HEK293T (cell line): ENCODE measurements around the gene BTBD9.

Experiments
- CTCF ChIA-PET: fragments of 350-600 bp; formaldehyde crosslinking; extraction: SDS; loops from one replicate; lab custom pipeline; 2021; ENCODE audit warnings: antibody characterized with exemption, inconsistent platforms; lab: Yijun Ruan, JAX
- POLR2A ChIA-PET: fragments of 350-600 bp; formaldehyde crosslinking; extraction: SDS; loops from one replicate; lab custom pipeline; 2020; ENCODE audit warnings: antibody characterized with exemption, inconsistent platforms; lab: Yijun Ruan, JAX
- DNase-seq: peaks from one replicate; pipeline ENCODE4 v3.0.0; 2012; ENCODE audit warnings: mixed read lengths; ENCODE audit errors: extremely low spot score
- ARNT ChIP-seq: fragments of 450-650 bp; IDR thresholded peaks from 2 replicates; pipeline ENCODE4 v1.6.1; 2017; ENCODE audit warnings: mild to moderate bottlenecking
- BHLHE40 ChIP-seq: fragments of 450-650 bp; IDR thresholded peaks from 2 replicates; pipeline ENCODE4 v1.6.1; 2016; ENCODE audit warnings: mild to moderate bottlenecking, moderate library complexity, borderline replicate concordance
- CTBP1 ChIP-seq: fragments of 450-650 bp; IDR thresholded peaks from 2 replicates; pipeline ENCODE4 v1.6.1; 2016; ENCODE audit warnings: borderline replicate concordance
- ELF4 ChIP-seq: fragments of 450-650 bp; IDR thresholded peaks from 2 replicates; pipeline ENCODE4 v1.6.1; 2017; ENCODE audit warnings: antibody characterized with exemption
- FOXA1 ChIP-seq: fragments of 450-650 bp; IDR thresholded peaks from 2 replicates; pipeline ENCODE4 v1.6.1; 2016; ENCODE audit warnings: mild to moderate bottlenecking
- FOXK2 ChIP-seq: fragments of 450-650 bp; IDR thresholded peaks from 2 replicates; pipeline ENCODE4 v1.6.1; 2016; ENCODE audit warnings: mild to moderate bottlenecking
- FOXM1 ChIP-seq: fragments of 450-650 bp; IDR thresholded peaks from 2 replicates; pipeline ENCODE4 v1.6.1; 2017; ENCODE audit warnings: mild to moderate bottlenecking, borderline replicate concordance
- HDGF ChIP-seq: fragments of 450-650 bp; IDR thresholded peaks from 2 replicates; pipeline ENCODE4 v1.6.1; 2017; ENCODE audit warnings: antibody characterized with exemption, borderline replicate concordance
- L3MBTL2 ChIP-seq: fragments of 450-650 bp; conservative IDR thresholded peaks from 2 replicates; pipeline ENCODE4 v1.6.1; 2016; ENCODE audit warnings: mild to moderate bottlenecking
- LEF1 ChIP-seq: fragments of 450-650 bp; IDR thresholded peaks from 2 replicates; pipeline ENCODE4 v1.6.1; 2017; ENCODE audit warnings: mild to moderate bottlenecking, borderline replicate concordance
- NFRKB ChIP-seq: fragments of 450-650 bp; IDR thresholded peaks from 2 replicates; pipeline ENCODE4 v1.6.1; 2016; ENCODE audit warnings: mild to moderate bottlenecking, moderate library complexity
- SP1 ChIP-seq: fragments of 450-650 bp; IDR thresholded peaks from 2 replicates; pipeline ENCODE4 v1.6.1; 2017
- SUZ12 ChIP-seq: fragments of 450-650 bp; IDR thresholded peaks from 2 replicates; pipeline ENCODE4 v1.6.1; 2016; ENCODE audit warnings: mild to moderate bottlenecking
- TARDBP ChIP-seq: fragments of 450-650 bp; IDR thresholded peaks from 2 replicates; pipeline ENCODE4 v1.6.1; 2016
- ZNF384 ChIP-seq: fragments of 450-650 bp; IDR thresholded peaks from 2 replicates; pipeline ENCODE4 v1.6.1; 2016
- TF ChIP-seq, protein P1 (sequence below): fragments of 450-650 bp; IDR thresholded peaks from 2 replicates; pipeline ENCODE4 v1.6.1; 2016

Gene BTBD9

GRCh38 chr6:38571721-38572120, 68.0 kb downstream of the BTBD9 start:
- POLR2A ChIA-PET: no interaction called here
- CTCF ChIA-PET: interaction anchor here (2.2 kb wide), 1 partner anchor 14 kb away, joined by 6 read pairs; no protein-coding TSS in a partner anchor
- no peak for TF ChIP-seq CTBP1
- TF ChIP-seq SP1: no peak
- no peak for TF ChIP-seq ZNF384
- no peak for TF ChIP-seq FOXA1
- TF ChIP-seq BHLHE40: no peak
- TF ChIP-seq FOXM1: no peak
- TF ChIP-seq ELF4: no peak
- no peak for DNase-seq

- DNase-seq: no peak
- CTCF ChIA-PET: interaction anchor here (0.6 to 2.2 kb wide), 3 partner anchors 13 to 1475 kb away, joined by 3 to 6 read pairs (median 5); no protein-coding TSS in a partner anchor
- POLR2A ChIA-PET: no interaction called here
- no peak for TF ChIP-seq ELF4
- TF ChIP-seq FOXK2: no peak
- no peak for TF ChIP-seq ARNT
- no peak for TF ChIP-seq FOXA1
- TF ChIP-seq CTBP1: no peak
- no peak for TF ChIP-seq NFRKB
- TF ChIP-seq BHLHE40: no peak
- TF ChIP-seq HDGF: no peak
- no peak for TF ChIP-seq TARDBP
- no peak for TF ChIP-seq SP1
- TF ChIP-seq, protein P1, sequence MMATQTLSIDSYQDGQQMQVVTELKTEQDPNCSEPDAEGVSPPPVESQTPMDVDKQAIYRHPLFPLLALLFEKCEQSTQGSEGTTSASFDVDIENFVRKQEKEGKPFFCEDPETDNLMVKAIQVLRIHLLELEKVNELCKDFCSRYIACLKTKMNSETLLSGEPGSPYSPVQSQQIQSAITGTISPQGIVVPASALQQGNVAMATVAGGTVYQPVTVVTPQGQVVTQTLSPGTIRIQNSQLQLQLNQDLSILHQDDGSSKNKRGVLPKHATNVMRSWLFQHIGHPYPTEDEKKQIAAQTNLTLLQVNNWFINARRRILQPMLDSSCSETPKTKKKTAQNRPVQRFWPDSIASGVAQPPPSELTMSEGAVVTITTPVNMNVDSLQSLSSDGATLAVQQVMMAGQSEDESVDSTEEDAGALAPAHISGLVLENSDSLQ: no peak
- no peak for TF ChIP-seq L3MBTL2
- TF ChIP-seq LEF1: no peak
Observed at GRCh38 chr6:38570750-38571149, 69.0 kb downstream of the BTBD9 start.

- CTCF ChIA-PET: no interaction called here
- DNase-seq: no peak
- POLR2A ChIA-PET: no interaction called here
- TF ChIP-seq NFRKB (no peak), LEF1 (no peak), BHLHE40 (no peak), SUZ12 (no peak), ARNT (no peak), ZNF384 (no peak)
Observed at GRCh38 chr6:38567436-38567835, 72.3 kb downstream of the BTBD9 start.

GRCh38 chr6:38566295-38567030, 73.3 kb downstream of the BTBD9 start:
- POLR2A ChIA-PET: no interaction called here
- TF ChIP-seq ZNF384 (no peak), FOXM1 (no peak), LEF1 (no peak)
- TF ChIP-seq, protein P1: no peak
- no peak for DNase-seq
- CTCF ChIA-PET: no interaction called here

GRCh38 chr6:38564301-38564700, 75.4 kb downstream of the BTBD9 start:
- CTCF ChIA-PET: no interaction called here
- DNase-seq: no peak
- TF ChIP-seq FOXA1 (no peak), ELF4 (no peak), HDGF (no peak), FOXM1 (no peak), ARNT (no peak), BHLHE40 (no peak), LEF1 (no peak), FOXK2 (no peak), NFRKB (no peak)
- POLR2A ChIA-PET: no interaction called here

DNA sequence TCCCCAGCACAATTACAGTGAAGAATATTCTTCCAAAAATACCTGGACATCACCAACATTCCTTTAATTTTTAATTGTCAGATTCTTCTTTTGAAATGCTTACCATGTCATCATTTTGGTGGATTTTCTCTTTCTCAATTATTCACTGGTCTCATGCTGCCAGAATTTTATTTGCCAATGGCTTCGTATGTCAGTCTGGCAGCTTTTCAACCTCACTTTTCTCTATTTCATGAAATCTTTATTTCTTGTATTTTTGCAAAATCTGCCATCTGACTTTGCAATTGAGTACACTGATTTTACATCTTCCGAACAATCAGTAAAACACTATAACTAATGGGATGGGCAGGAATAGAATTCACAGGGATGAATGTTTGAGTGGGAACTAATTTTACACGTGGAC, 84.1 kb downstream of the BTBD9 start:
- no peak for DNase-seq
- ChIA-PET POLR2A (interaction anchor here (0.8 kb wide), 1 partner anchor 83 kb away, joined by 3 read pairs; no protein-coding TSS in a partner anchor), CTCF (no interaction called here)
- no peak for TF ChIP-seq HDGF
- TF ChIP-seq NFRKB: no peak
- TF ChIP-seq FOXA1: no peak
- no peak for TF ChIP-seq CTBP1
- TF ChIP-seq BHLHE40: no peak
- TF ChIP-seq L3MBTL2: no peak
- TF ChIP-seq FOXK2: no peak
- no peak for TF ChIP-seq ARNT
- TF ChIP-seq ZNF384: no peak
- TF ChIP-seq, protein P1: no peak
- TF ChIP-seq LEF1: no peak
- no peak for TF ChIP-seq SP1
- no peak for TF ChIP-seq ELF4
- TF ChIP-seq FOXM1: no peak
- no peak for TF ChIP-seq TARDBP
- no peak for TF ChIP-seq SUZ12
